HUES64 (cell line): ENCODE data around the gene NUDT14.

Experiments used
- H3K27ac ChIP-seq: 2 replicates; pipeline ENCODE4 v1.7.0; 2013; ENCODE audit warnings: low read depth, low read length, inconsistent platforms
- H3K27me3 ChIP-seq: 2 replicates; pipeline ENCODE4 v1.6.1; 2013; ENCODE audit warnings: mild to moderate bottlenecking, low read length; ENCODE audit not compliant: insufficient read depth
- H3K36me3 ChIP-seq: 2 replicates; pipeline ENCODE4 v1.6.1; 2013; ENCODE audit warnings: mild to moderate bottlenecking, low read length; ENCODE audit not compliant: insufficient read depth
- H3K4me1 ChIP-seq: 2 replicates; pipeline ENCODE4 v1.6.1; 2013; ENCODE audit warnings: mild to moderate bottlenecking, low read length, moderate library complexity; ENCODE audit not compliant: insufficient read depth
- H3K4me3 ChIP-seq: 2 replicates; pipeline ENCODE4 v1.5.1; 2013; ENCODE audit warnings: mild to moderate bottlenecking, low read length, moderate library complexity
- H3K9ac ChIP-seq: 2 replicates; pipeline ENCODE4 v1.6.1; 2013; ENCODE audit warnings: mild to moderate bottlenecking, low read depth, low read length
- H3K9me3 ChIP-seq: 2 replicates; pipeline ENCODE4 v1.6.1; 2013; ENCODE audit warnings: low read depth, low read length; ENCODE audit not compliant: insufficient read depth
- WGBS: fragments of 150-250, 120-280 bp; methylation state at CpG from one replicate; pipeline ENCODE4 v1.1.7; 2013; ENCODE audit warnings: missing lambda C conversion rate; 5-methylcytosine and 5-hydroxymethylcytosine counted together

NUDT14 gene

DNA sequence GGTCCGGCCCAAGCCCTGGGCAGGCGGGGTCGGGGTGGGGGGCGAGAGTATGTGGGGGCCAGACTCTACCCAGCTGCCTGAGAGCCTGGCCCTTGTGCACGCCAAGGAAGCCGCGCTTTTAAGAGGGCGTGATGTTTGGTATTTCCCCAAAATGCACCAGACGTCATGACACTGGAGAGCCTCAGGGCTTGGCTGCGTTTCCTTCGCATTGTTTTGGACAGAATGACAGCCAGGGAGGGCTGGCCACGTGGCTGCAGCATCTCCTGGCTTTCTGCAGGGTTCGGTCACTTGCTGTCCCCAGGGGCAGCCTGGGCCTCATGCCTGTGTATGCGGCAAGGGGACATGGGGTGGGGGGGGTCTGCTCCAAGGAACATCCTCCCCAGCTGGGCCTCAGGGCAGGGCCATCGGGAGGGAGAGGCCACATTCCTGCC, 16.1 kb upstream of the NUDT14 start:
- H3K4me1 ChIP-seq = peaks cover 7% of the 10 kb centered on the region
- H3K9ac ChIP-seq = no peak overlapping the region
- H3K27me3 ChIP-seq = peaks cover 41% of the 10 kb centered on the region
- no peaks in the 10 kb centered on the region for H3K36me3 ChIP-seq
- H3K27ac ChIP-seq = no peak overlapping the region
- WGBS = 26% methylated on average over 15 of the region's 15 CpGs
- H3K4me3 ChIP-seq = no peak overlapping the region
- H3K9me3 ChIP-seq = no peaks in the 10 kb centered on the region

DNA sequence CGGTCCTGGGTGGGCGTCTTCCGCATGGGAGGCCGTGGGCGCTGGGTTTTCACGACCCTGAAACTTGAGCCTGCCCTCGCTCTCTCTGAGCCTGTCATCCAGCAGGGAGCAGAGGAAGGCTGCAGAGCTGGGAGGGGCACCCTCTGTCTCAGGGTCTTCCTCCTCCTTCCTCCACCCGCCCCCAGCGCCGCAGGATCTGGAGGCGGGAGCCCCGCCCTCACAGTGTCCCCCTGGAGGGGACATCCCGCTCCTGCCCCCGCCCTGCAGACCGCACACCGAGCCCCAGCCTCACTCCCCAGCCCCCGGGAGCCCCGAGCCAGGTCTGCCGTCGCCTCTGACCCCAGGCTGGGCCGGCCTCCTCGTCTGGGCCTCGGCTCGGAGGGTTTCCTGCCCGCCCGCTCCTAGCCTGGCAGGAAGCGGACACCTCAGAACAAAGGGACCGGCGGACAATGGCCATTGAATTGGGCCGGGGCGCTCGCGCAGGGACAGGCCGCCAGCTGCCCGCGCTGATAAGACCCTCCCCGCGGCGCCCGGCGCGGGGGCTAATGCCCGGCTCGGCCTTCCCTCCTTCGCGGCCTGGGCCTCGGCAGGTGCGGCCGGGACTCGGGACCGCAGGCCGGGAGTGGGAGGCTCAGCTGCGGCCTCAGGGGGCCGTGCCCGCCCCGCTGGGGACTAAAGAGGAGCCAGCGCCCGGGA, 15.3 kb upstream of the NUDT14 start:
- H3K9me3 ChIP-seq = no peaks in the 10 kb centered on the region
- peaks cover 7% of the 10 kb centered on the region for H3K4me1 ChIP-seq
- peaks cover 41% of the 10 kb centered on the region for H3K27me3 ChIP-seq
- H3K27ac ChIP-seq = no peak overlapping the region; the same call in 1 of the 2 replicates
- peak overlapping the region; percentile 37 for H3K4me3 ChIP-seq
- WGBS = 1% methylated on average over 58 of the region's 58 CpGs
- H3K9ac ChIP-seq = 0 out of 2 replicates have a peak overlapping the region, but pooled peaks have one; percentile 24
- no peaks in the 10 kb centered on the region for H3K36me3 ChIP-seq

DNA sequence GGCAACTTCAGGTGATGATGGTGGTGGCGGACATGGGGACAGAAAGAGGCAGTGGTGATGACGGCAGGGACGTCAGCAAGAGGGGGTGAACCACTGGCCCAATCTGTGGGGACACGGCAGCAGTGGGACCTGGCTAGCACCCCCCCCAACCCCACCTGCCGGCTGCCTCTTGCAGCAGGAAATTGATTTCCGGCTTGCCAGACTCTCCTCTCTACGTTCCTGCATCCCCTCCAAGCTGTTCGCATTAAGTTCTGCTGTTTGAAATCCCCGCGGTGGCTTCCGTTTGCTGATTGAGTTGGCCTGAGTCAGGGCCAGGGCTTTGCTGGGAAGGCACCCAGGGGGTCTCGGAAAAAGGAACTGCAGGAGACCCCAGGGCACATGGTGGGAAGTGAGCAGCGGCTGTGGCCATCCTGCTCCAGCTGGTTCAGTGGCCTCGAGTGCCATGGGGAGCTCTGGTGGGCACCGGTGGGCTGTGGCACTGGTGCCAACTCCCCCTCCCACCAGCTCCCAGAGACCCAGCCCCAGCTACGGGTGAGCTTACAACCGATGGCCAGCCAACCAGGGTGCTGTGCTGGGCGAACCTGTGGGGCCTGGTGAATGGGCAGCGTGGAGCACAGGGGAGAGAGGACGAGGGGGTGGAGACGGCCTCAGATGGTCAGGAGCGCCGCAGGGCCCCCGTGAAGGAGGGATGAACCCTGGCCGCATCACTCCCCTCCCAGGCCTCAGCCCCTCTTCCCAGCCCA, 14.6 kb upstream of the NUDT14 start:
- Histone ChIP-seq H3K27ac (peak overlapping the region; percentile 18; the same call in 1 of the 2 replicates), H3K4me1 (peaks cover 7% of the 10 kb centered on the region), H3K4me3 (peak overlapping the region; percentile 37), H3K9me3 (no peaks in the 10 kb centered on the region), H3K27me3 (peaks cover 41% of the 10 kb centered on the region), H3K9ac (0 out of 2 replicates have a peak overlapping the region, but pooled peaks have one; percentile 24), H3K36me3 (no peaks in the 10 kb centered on the region)
- WGBS = 23% methylated on average over 25 of the region's 25 CpGs

DNA sequence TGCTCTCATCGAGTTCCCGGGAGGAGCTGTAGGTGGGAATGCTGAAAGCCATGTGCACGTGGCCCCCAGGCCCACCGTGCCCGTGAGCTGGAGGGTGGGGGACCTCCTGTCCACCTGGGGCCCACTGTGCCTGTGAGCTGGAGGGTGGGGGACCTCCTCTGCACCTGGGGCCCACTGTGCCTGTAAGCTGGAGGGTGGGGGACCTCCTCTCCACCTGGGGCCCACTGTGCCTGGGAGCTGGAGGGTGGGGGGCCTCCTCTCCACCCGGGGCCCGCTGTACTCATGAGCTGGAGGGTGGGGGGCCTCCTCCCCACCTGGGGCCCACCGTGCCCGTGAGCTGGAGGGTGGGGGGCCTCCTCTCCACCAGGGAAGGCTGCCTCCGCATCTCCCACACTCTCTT, 13.9 kb upstream of the NUDT14 start:
- WGBS = 78% methylated on average over 10 of the region's 10 CpGs
- Histone ChIP-seq H3K9me3 (no peaks in the 10 kb centered on the region), H3K9ac (no peak overlapping the region), H3K27ac (no peak overlapping the region), H3K36me3 (no peaks in the 10 kb centered on the region), H3K4me1 (peaks cover 7% of the 10 kb centered on the region), H3K27me3 (peaks cover 41% of the 10 kb centered on the region), H3K4me3 (no peak overlapping the region)

DNA sequence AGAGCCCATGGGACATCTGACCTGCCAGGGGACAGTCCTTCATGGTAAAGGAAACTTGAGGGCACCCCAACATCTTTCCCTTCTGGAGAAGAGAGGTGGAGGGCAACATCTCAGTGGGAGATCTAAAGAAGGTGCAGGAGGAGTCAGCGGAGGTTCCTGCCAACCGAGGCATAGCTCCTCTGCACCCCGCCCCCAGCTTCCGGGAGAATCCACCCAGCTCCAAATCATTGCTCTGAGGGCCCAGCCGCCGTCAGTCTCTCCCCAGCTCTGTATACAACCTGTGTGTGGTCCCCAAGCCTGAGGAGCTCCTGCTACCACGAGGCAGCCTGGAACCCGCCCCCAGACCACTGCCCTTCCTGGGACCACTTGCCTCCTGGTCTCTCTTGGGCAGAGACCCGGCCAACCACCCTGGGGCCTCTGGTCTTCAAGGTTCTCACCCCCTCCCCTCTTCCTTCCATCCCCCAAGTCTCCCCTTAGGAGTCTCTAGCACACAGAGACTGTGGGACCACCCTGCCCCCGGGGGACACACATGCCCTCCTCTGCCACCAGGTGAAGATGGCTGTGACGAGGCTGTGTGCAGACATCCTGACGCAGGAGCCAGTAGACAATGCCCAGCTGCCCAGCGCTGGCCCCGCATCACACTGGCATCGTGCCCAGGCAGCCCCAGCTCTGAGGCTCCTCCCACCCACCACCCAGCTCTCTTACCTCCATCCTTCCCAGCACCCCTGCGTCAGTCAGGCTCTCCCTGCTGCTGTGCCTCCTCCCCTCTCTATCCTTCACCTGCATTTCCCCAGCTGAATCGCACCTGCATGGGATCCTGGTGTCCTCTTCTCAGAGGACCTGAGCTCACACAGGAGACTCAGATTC, 13.0 kb upstream of the NUDT14 start:
- Histone ChIP-seq H3K9ac (no peak overlapping the region), H3K4me3 (no peak overlapping the region), H3K27me3 (peaks cover 41% of the 10 kb centered on the region), H3K27ac (no peak overlapping the region), H3K9me3 (no peaks in the 10 kb centered on the region), H3K36me3 (no peaks in the 10 kb centered on the region), H3K4me1 (peaks cover 10% of the 10 kb centered on the region)
- WGBS = 88% methylated on average over 17 of the region's 17 CpGs

DNA sequence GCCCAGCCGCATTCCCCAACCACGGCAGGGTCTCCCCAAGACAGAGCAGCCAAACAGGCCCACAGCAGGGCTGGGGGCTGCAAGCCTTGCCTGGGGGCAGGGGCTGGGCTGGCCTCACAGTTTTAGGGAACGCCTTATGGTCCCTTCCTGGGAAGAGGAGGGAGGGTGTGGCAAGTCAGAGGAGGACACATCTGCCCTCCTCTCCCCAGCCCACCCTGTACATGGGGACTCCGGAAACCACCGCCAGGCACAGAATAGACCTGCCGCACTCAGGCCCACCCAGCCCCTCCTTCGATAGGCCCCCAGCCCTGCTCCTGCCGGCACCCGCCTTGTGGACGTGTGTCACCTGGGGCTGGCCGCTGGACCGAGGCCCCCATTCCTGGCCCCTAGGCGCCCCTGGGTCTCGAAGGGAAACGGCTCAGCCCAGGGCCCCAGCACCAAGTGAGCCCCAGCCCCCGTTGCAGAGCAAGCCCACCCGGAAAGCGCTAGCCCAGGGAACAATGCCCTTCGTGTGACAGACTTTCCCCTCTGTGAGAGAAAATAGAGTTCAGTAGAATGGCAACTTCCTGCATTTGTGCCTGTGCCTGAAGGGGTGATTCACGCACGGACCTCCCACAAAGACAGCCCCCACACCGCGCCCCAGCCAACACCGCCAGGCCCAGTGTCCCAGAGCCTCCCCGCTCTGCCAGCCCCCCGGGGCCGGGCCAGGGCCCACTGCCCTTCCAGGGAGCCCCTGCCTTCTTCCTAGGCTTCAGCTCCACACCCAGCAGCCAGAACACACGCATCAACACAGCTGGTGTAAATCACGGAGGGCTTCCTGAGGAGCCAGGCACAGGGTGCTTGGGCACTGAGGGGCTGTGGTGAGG, 12.0 kb upstream of the NUDT14 start:
- WGBS = 77% methylated on average over 29 of the region's 29 CpGs
- H3K27ac ChIP-seq = no peak overlapping the region
- H3K4me3 ChIP-seq = no peak overlapping the region
- H3K36me3 ChIP-seq = no peaks in the 10 kb centered on the region
- no peak overlapping the region for H3K9ac ChIP-seq
- H3K9me3 ChIP-seq = 0 out of 2 replicates have a peak, but pooled peaks cover 5% of the 10 kb centered on the region
- peaks cover 37% of the 10 kb centered on the region for H3K27me3 ChIP-seq
- H3K4me1 ChIP-seq = peaks cover 14% of the 10 kb centered on the region

DNA sequence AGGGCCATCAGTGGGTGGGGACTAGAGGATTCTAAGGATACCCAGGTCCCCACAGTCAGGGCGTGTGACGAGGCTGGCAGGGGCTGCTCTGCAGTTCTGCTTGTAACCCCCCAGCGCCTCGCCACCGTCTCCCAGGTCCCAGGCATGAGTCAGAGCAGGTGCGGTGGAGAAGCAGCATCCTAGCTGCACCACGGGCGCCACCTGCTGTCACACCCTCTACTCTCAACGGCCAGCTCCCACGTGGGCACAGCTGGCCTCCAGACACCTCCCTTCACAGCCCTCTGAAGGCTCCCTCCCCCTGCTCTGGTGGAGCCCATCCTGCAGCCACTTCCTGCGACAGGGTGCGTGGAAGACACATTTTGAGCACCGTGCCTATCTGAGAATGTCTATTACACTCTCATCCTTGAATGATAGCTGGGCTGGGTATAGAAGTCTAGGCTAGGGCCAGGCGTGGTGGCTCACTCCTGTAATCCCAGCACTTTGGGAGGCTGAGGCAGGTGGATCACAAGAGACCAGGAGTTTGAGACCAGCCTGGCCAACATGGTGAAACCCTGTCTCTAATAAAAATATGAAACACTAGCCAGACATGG, 6.9 kb upstream of the NUDT14 start:
- WGBS = 80% methylated on average over 14 of the region's 14 CpGs
- Histone ChIP-seq H3K9ac (no peak overlapping the region), H3K36me3 (no peaks in the 10 kb centered on the region), H3K4me3 (no peak overlapping the region), H3K9me3 (0 out of 2 replicates have a peak, but pooled peaks cover 6% of the 10 kb centered on the region), H3K27me3 (peaks cover 8% of the 10 kb centered on the region; the same call in 1 of the 2 replicates), H3K4me1 (peaks cover 8% of the 10 kb centered on the region; the same call in 1 of the 2 replicates), H3K27ac (no peak overlapping the region)

DNA sequence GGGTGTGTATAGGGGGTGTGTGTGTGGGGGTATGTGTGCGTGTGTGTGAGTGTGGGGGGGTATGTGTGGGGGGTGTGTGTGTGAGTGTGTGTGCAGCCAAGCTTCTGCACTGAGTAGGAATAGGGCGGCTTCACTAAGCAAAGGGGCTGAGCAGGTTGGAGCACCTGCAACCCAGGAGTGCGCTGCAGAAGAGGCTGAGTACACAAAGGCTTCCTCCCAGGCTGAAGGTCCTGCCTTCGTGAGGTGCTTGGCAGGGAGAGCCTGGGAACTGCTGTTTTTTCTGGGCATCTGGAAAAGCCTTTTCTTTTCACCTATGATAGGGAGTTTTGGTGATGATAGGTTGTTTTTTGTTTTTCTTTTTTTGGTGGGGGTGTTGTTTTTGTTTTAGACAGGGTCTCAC, 6.0 kb upstream of the NUDT14 start:
- Histone ChIP-seq H3K4me3 (no peak overlapping the region), H3K4me1 (peaks cover 8% of the 10 kb centered on the region; the same call in 1 of the 2 replicates), H3K9ac (no peak overlapping the region), H3K27me3 (peaks cover 13% of the 10 kb centered on the region), H3K27ac (no peak overlapping the region), H3K36me3 (no peaks in the 10 kb centered on the region), H3K9me3 (0 out of 2 replicates have a peak, but pooled peaks cover 6% of the 10 kb centered on the region)
- 88% methylated on average over 4 of the region's 4 CpGs for WGBS

DNA sequence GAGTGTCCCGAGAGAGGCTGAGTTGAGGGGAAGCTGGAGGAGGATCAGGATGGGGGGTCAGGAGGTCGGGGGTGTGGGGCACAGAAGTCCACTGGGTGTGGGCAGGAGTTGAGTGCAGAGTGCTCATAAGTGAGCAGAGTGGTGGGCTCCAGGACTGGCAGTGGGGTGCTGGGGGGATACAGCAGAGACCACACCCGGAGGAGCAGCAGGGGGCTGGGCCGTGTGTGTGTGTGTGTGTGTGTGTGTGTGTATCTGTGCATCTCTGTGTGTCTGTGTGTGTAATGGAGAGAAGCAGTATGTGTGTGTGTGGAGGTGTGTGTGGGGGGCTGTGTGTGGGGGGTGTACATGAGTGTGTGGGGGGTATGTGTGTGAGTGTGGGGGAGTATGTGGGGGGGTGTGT, 4.9 kb upstream of the NUDT14 start:
- WGBS = 73% methylated on average over 4 of the region's 4 CpGs
- H3K36me3 ChIP-seq = no peaks in the 10 kb centered on the region

DNA sequence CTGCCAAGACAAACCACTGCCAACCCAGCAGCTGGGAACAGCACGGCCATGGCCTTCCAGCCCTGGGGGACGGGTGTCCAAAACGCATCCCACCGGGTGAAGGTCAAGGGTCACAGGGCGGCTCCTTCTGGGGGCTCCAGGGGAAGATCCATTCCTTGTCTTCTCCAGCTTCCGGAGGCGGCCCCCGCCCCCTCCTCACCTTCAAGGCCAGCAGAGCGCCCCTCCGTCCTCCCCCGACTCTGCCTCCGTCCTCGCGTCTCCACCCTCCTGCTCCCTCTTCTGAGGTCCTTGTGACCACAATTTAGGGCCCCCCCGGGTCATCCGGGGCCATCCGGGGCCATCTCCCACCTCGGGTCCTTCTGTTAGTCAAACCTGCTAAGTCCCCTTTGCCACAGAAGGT, 3.9 kb upstream of the NUDT14 start:
- Histone ChIP-seq H3K4me3 (no peak overlapping the region), H3K27me3 (peaks cover 24% of the 10 kb centered on the region), H3K4me1 (peaks cover 8% of the 10 kb centered on the region; the same call in 1 of the 2 replicates), H3K9me3 (0 out of 2 replicates have a peak, but pooled peaks cover 6% of the 10 kb centered on the region), H3K9ac (no peak overlapping the region), H3K36me3 (no peaks in the 10 kb centered on the region), H3K27ac (no peak overlapping the region)
- WGBS = 86% methylated on average over 18 of the region's 18 CpGs

More for the DNA sequence above, 4.9 kb upstream of the NUDT14 start:
- Histone ChIP-seq H3K9me3 (0 out of 2 replicates have a peak, but pooled peaks cover 6% of the 10 kb centered on the region), H3K27me3 (peaks cover 19% of the 10 kb centered on the region), H3K9ac (no peak overlapping the region), H3K4me3 (no peak overlapping the region), H3K4me1 (peaks cover 8% of the 10 kb centered on the region; the same call in 1 of the 2 replicates), H3K27ac (no peak overlapping the region)
